Panc1 (cell line): Measurements from ENCODE around the gene ADPRH. TPM values are rescaled to one million over a fixed set of nuclear protein-coding genes. Genes with fewer than 3 reads are reported as not detected.

Experiments used
- ATAC-seq: fragments of 200-7000 bp; cut with Tn5 transposase; 2 replicates; pipeline ENCODE4 v1.9.1; 2020; ENCODE audit warnings: mild to moderate bottlenecking, moderate library complexity
- BruUV-seq: library from RNA; stranded (reverse); fragments of 400-500 nt; replicated peaks from 2 replicates; lab custom pipeline; 2021; lab: Mats Ljungman, UMichigan
- CTCF ChIA-PET: fragments of 300-600 bp; sonication (Branson Sonifier 250); formaldehyde crosslinking; loops from one replicate; lab custom pipeline; 2022; ENCODE audit warnings: antibody characterized with exemption; lab: Charles Lee
- POLR2A ChIA-PET: fragments of 300-600 bp; sonication (Branson Sonifier 250); formaldehyde crosslinking; loops from one replicate; lab custom pipeline; 2022; ENCODE audit warnings: antibody characterized with exemption; lab: Charles Lee
- DNase-seq: peaks from one replicate; pipeline ENCODE4 v3.0.0-alpha.2; 2010; ENCODE audit warnings: low read depth, low spot score
- H3K27ac ChIP-seq: 2 replicates; pipeline ENCODE4 v1.5.1; 2011; ENCODE audit warnings: mild to moderate bottlenecking, low read length, inconsistent platforms
- H3K27me3 ChIP-seq: fragments of 200-500 bp; sonication (Bioruptor generic); 2 replicates; pipeline ENCODE4 v1.6.0; 2014; ENCODE audit warnings: low read length, inconsistent platforms; ENCODE audit not compliant: control insufficient read depth, insufficient read depth
- H3K36me3 ChIP-seq: fragments of 200-500 bp; sonication (Bioruptor generic); 2 replicates; pipeline ENCODE4 v1.5.1; 2014; ENCODE audit warnings: inconsistent platforms, mild to moderate bottlenecking, low read length, moderate library complexity; ENCODE audit not compliant: control insufficient read depth, insufficient read depth
- H3K4me1 ChIP-seq: 2 replicates; pipeline ENCODE4 v1.5.1; 2011; ENCODE audit warnings: inconsistent platforms, mild to moderate bottlenecking, low read length, moderate library complexity; ENCODE audit not compliant: control insufficient read depth, insufficient read depth
- H3K4me3 ChIP-seq, 2 experiments: 2 replicates each; pipeline ENCODE4 v1.5.1; 2011 to 2012; ENCODE audit warnings: low read depth in 2 of 2, low read length in 2 of 2, mild to moderate bottlenecking in 2 of 2, inconsistent platforms in 1 of 2, moderate library complexity in 1 of 2
- H3K9me3 ChIP-seq: fragments of 200-500 bp; sonication (Bioruptor generic); 2 replicates; pipeline ENCODE4 v1.5.1; 2014; ENCODE audit warnings: low read depth, mild to moderate bottlenecking, inconsistent platforms, low read length, moderate library complexity; ENCODE audit not compliant: control insufficient read depth, insufficient read depth
- POLR2AphosphoS5 ChIP-seq: IDR thresholded peaks from 2 replicates; pipeline ENCODE4 v1.6.1; 2012; ENCODE audit warnings: mild to moderate bottlenecking, low read depth, low read length, moderate library complexity
- REST ChIP-seq, 2 experiments: IDR thresholded peaks; 2 replicates each; pipeline ENCODE4 v1.6.1; 2011 to 2012; ENCODE audit warnings: low read depth in 2 of 2, control low read depth in 1 of 2, low read length in 1 of 2, mild to moderate bottlenecking in 1 of 2, moderate library complexity in 1 of 2; ENCODE audit not compliant: insufficient read depth in 1 of 2
- SIN3A ChIP-seq: IDR thresholded peaks from 2 replicates; pipeline ENCODE4 v1.6.1; 2012; ENCODE audit warnings: low read depth, mild to moderate bottlenecking, low read length, moderate library complexity, borderline replicate concordance; ENCODE audit not compliant: insufficient read depth
- TCF7L2 ChIP-seq: IDR thresholded peaks from 2 replicates; pipeline ENCODE4 v1.6.1; 2011; ENCODE audit warnings: mild to moderate bottlenecking, low read depth, low read length, inconsistent platforms
- in situ Hi-C: cut with HindIII; loops from 2 replicates; pipeline ENCODE4 v1.10.0; 2016; ENCODE audit warnings: low sequenced_read_pairs, low pct_unique_long_range_greater_than_20kb
- intact Hi-C: fragments of 100-400 bp; cut with micrococcal nuclease; formaldehyde crosslinking; loops from one replicate; pipeline ENCODE4 v1.10.0; 2022; ENCODE audit not compliant: unreplicated experiment
- total RNA-seq: library from RNA; stranded (reverse); gene quantifications from one replicate; pipeline ENCODE4 v1.2.1, GENCODE V29; 2021; ENCODE audit not compliant: unreplicated experiment
- TF ChIP-seq, protein P1 (sequence below): fragments of 450-650 bp; IDR thresholded peaks from 2 replicates; pipeline ENCODE4 v1.5.1; 2017; ENCODE audit warnings: mild to moderate bottlenecking

ADPRH gene
- total RNA-seq, 1 experiment from 2014 or later, result 7.8 TPM

- CTCF ChIA-PET, result interaction anchor here (0.6 kb wide), 1 partner anchor 267 kb away, joined by 3 read pairs; no protein-coding TSS in a partner anchor
- intact Hi-C loops, result no loop called here
- no peaks in the 10 kb centered on the region for H3K4me1 ChIP-seq
Measured at GRCh38 chr3:119557192-119557876, 22.0 kb upstream of the ADPRH start.

DNA sequence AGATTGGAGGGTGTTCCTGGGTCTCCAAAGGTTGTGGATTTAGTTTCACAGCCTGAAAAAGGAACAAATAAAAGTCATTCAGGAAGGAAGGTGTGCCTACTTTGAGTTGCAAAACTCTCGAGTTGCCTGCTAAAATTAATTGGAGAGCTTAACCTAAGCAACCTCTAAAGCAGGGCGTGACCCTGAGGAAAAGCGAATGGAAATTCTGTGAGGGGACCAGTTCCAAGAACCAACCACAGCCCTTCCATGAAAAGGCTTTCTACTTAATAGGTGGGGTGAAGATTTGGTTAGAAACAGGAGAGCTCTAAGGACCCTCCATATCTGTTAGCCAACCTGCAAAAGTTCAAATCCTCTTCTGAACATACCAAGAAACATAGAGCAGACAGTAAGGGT is 21.4 kb upstream of the ADPRH start:
- H3K27me3 ChIP-seq, result no peaks in the 10 kb centered on the region; the same call in 1 of the 2 replicates
- BruUV-seq, result no TSS peak
- CTCF ChIA-PET, result no interaction called here

More at GRCh38 chr3:119557192-119557876, 22.0 kb upstream of the ADPRH start:
- H3K9me3 ChIP-seq, result no peaks in the 10 kb centered on the region
- in situ Hi-C loops, result no loop called here
- no peak overlapping the region for H3K4me3 ChIP-seq
- BruUV-seq, result no TSS peak
- DNase-seq (no peak), ATAC-seq (no peak)
- no peaks in the 10 kb centered on the region for H3K36me3 ChIP-seq
- H3K27ac ChIP-seq, result no peak overlapping the region
- TF ChIP-seq SIN3A (no peak), TCF7L2 (no peak), REST (IDR thresholded peaks at IDR 0.05; ENCODE audit: insufficient read depth in 1 of 2, low read depth in 2 of 2, low read length in 1 of 2) (no peak), POLR2AphosphoS5 (no peak)
- TF ChIP-seq, protein P1, sequence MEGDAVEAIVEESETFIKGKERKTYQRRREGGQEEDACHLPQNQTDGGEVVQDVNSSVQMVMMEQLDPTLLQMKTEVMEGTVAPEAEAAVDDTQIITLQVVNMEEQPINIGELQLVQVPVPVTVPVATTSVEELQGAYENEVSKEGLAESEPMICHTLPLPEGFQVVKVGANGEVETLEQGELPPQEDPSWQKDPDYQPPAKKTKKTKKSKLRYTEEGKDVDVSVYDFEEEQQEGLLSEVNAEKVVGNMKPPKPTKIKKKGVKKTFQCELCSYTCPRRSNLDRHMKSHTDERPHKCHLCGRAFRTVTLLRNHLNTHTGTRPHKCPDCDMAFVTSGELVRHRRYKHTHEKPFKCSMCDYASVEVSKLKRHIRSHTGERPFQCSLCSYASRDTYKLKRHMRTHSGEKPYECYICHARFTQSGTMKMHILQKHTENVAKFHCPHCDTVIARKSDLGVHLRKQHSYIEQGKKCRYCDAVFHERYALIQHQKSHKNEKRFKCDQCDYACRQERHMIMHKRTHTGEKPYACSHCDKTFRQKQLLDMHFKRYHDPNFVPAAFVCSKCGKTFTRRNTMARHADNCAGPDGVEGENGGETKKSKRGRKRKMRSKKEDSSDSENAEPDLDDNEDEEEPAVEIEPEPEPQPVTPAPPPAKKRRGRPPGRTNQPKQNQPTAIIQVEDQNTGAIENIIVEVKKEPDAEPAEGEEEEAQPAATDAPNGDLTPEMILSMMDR, result no peak
- no peaks in the 10 kb centered on the region; the same call in 1 of the 2 replicates for H3K27me3 ChIP-seq
- POLR2A ChIA-PET, result no interaction called here

More for the DNA sequence above, 21.4 kb upstream of the ADPRH start:
- DNase-seq (no peak), ATAC-seq (no peak)
- Histone ChIP-seq H3K36me3 (no peaks in the 10 kb centered on the region), H3K9me3 (no peaks in the 10 kb centered on the region), H3K27ac (no peak overlapping the region), H3K4me1 (no peaks in the 10 kb centered on the region), H3K4me3 (no peak overlapping the region)
- in situ Hi-C loops (no loop called here), intact Hi-C loops (no loop called here)
- TF ChIP-seq, protein P1, result no peak
- no peak for TF ChIP-seq REST (IDR thresholded peaks at IDR 0.05; ENCODE audit: insufficient read depth in 1 of 2, low read depth in 2 of 2, low read length in 1 of 2)
- no peak for TF ChIP-seq SIN3A
- TF ChIP-seq POLR2AphosphoS5, result no peak
- TF ChIP-seq TCF7L2, result no peak
- POLR2A ChIA-PET, result no interaction called here
